Measurements from ENCODE around the gene CACNB1. TPM values are rescaled to one million over a fixed set of nuclear protein-coding genes. Genes with fewer than 3 reads are reported as not detected.
A peak's percentile ranks its signal among the peaks of the same experiment; 100 is the strongest.

Gene CACNB1
- total RNA-seq, 1 experiment from 2014 or later = 20.0 TPM

GRCh38 chr17:39134878-39135277 is 62.6 kb downstream of the CACNB1 start:
- H3K4ac ChIP-seq (ENCODE audit: low read depth, low read length) = no peak overlapping the region
- H3K4me2 ChIP-seq (ENCODE audit: insufficient read depth, insufficient read length, low read length) = no peak overlapping the region
- no peaks in the 10 kb centered on the region; the same call in 1 of the 2 replicates for H3K4me1 ChIP-seq (ENCODE audit: insufficient read depth, low read length)
- no peak overlapping the region for H2BK15ac ChIP-seq (ENCODE audit: low read depth, low read length)
- peak overlapping the region in 1 of 3 experiments; percentile 68; a peak in 1 of 7 replicates for H3K27ac Mint-ChIP-seq
- no peak overlapping the region for H3K27ac ChIP-seq (ENCODE audit: insufficient read length, low read depth, low read length)
- H3K14ac ChIP-seq (ENCODE audit: insufficient read depth, low read length) = no peak overlapping the region; the same call in 1 of the 2 replicates
- no peaks in the 10 kb centered on the region for H3K79me1 ChIP-seq (ENCODE audit: insufficient read depth, low read depth, low read length, poor library complexity, severe bottlenecking)
- H3K23me2 ChIP-seq (ENCODE audit: insufficient read length, low read depth, low read length, poor library complexity, severe bottlenecking) = no peaks in the 10 kb centered on the region
- H3K36me3 Mint-ChIP-seq (ENCODE audit: insufficient read depth in 1 of 3, low read depth in 3 of 3) = no peaks in the 10 kb centered on the region; a peak in 2 of 7 replicates
- no peaks in the 10 kb centered on the region for H3K27me3 ChIP-seq (ENCODE audit: insufficient read depth, low read length)
- H4K8ac ChIP-seq (replicated peaks; ENCODE audit: insufficient read length, low read depth, low read length) = no peak overlapping the region
- H2BK120ac ChIP-seq (ENCODE audit: low read depth, low read length, poor library complexity, severe bottlenecking) = no peak overlapping the region
- no peak overlapping the region for H3T11ph ChIP-seq (ENCODE audit: low read length)
- no peaks in the 10 kb centered on the region for H4K20me1 ChIP-seq (ENCODE audit: control insufficient read depth, insufficient read depth, insufficient read length)
- no peak overlapping the region for H4K5ac ChIP-seq (ENCODE audit: insufficient read length, low read depth, low read length)
- H3K4me1 Mint-ChIP-seq = peaks cover 8 to 9% of the 10 kb centered on the region in 2 experiments; a peak in 3 of 4 replicates
- no peak overlapping the region for H3K4me3 Mint-ChIP-seq
- H3K18ac ChIP-seq (ENCODE audit: insufficient read length, low read depth, low read length) = no peak overlapping the region
- no peak overlapping the region for H4K91ac ChIP-seq (ENCODE audit: insufficient read length, low read depth, low read length)
- no peak overlapping the region for H3K9ac ChIP-seq (ENCODE audit: extremely low read depth, insufficient read length, low read length)
- H2BK5ac ChIP-seq (ENCODE audit: insufficient read length, low read length) = no peak overlapping the region
- H2BK12ac ChIP-seq (ENCODE audit: insufficient read length, low read depth, low read length) = no peak overlapping the region
- no peak overlapping the region for H2AK5ac ChIP-seq (ENCODE audit: insufficient read length, low read length)
- TF ChIP-seq, protein P1, sequence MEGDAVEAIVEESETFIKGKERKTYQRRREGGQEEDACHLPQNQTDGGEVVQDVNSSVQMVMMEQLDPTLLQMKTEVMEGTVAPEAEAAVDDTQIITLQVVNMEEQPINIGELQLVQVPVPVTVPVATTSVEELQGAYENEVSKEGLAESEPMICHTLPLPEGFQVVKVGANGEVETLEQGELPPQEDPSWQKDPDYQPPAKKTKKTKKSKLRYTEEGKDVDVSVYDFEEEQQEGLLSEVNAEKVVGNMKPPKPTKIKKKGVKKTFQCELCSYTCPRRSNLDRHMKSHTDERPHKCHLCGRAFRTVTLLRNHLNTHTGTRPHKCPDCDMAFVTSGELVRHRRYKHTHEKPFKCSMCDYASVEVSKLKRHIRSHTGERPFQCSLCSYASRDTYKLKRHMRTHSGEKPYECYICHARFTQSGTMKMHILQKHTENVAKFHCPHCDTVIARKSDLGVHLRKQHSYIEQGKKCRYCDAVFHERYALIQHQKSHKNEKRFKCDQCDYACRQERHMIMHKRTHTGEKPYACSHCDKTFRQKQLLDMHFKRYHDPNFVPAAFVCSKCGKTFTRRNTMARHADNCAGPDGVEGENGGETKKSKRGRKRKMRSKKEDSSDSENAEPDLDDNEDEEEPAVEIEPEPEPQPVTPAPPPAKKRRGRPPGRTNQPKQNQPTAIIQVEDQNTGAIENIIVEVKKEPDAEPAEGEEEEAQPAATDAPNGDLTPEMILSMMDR (conservative IDR thresholded peaks at IDR 0.05) = no peak
- H3K9me3 ChIP-seq (ENCODE audit: control insufficient read depth, low read depth, low read length) = no peaks in the 10 kb centered on the region
- DNase-seq = no peak
- WGBS (ENCODE audit: extremely low coverage, insufficient read length, low lambda C conversion rate) = no CpG with 5 or more reads among the region's 6 CpGs
- H2BK20ac ChIP-seq (ENCODE audit: low read depth, low read length, poor library complexity, severe bottlenecking) = no peak overlapping the region
- H2AFZ ChIP-seq (ENCODE audit: low read length) = no peak overlapping the region
- H3K9me3 Mint-ChIP-seq = no peaks in the 10 kb centered on the region; a peak in 1 of 5 replicates
- no peaks in the 10 kb centered on the region for H3K79me2 ChIP-seq (ENCODE audit: insufficient read depth, low read length)
- peaks cover 6% of the 10 kb centered on the region for H3K27me3 Mint-ChIP-seq (ENCODE audit: low read depth)
- no peak overlapping the region for H3K23ac ChIP-seq (ENCODE audit: insufficient read length, low read depth, low read length)
- H3K56ac ChIP-seq (ENCODE audit: insufficient read length, low read depth, low read length) = no peak overlapping the region

All from H9 (cell line).